Naive B cell (primary cell): ENCODE measurements around the gene CBFB. TPM values are rescaled to one million over a fixed set of nuclear protein-coding genes. Genes with fewer than 3 reads are reported as not detected.

ENCODE experiments used
- ATAC-seq, 2 donors: fragments of 150-1000 bp; cut with Tn5 transposase; 2 replicates each; pipeline ENCODE4 v1.10.0; 2021; ENCODE audit warnings: low read depth in 2 of 2, mild to moderate bottlenecking in 2 of 2, moderate library complexity in 2 of 2
- DNase-seq: peaks from one replicate; pipeline ENCODE4 v3.0.0; 2022
- H3K27ac Mint-ChIP-seq, 6 donors: one replicate each; pipeline ENCODE4 v1.8.0; 2020 to 2022; ENCODE audit warnings: mild to moderate bottlenecking in 6 of 6, mixed read lengths in 6 of 6, moderate library complexity in 5 of 6, inconsistent platforms in 2 of 6
- H3K27me3 Mint-ChIP-seq, 3 donors: one replicate each; pipeline ENCODE4 v1.8.0; 2021 to 2022; ENCODE audit warnings: mixed read lengths in 3 of 3, mild to moderate bottlenecking in 1 of 3
- H3K36me3 Mint-ChIP-seq, 2 donors: one replicate each; pipeline ENCODE4 v1.8.0; 2020 to 2022; ENCODE audit warnings: mixed read lengths in 2 of 2, inconsistent platforms in 1 of 2, mild to moderate bottlenecking in 1 of 2
- H3K4me1 Mint-ChIP-seq, 3 donors: one replicate each; pipeline ENCODE4 v1.8.0; 2020 to 2022; ENCODE audit warnings: mixed read lengths in 3 of 3, inconsistent platforms in 1 of 3, mild to moderate bottlenecking in 1 of 3, moderate library complexity in 1 of 3
- H3K4me3 Mint-ChIP-seq, 8 donors: one replicate each; pipeline ENCODE4 v1.8.0; 2020 to 2022; ENCODE audit warnings: mild to moderate bottlenecking in 8 of 8, mixed read lengths in 8 of 8, moderate library complexity in 8 of 8, inconsistent platforms in 2 of 8
- H3K9me3 Mint-ChIP-seq, 7 donors: one replicate each; pipeline ENCODE4 v1.8.0; 2020 to 2022; ENCODE audit warnings: mixed read lengths in 7 of 7, mild to moderate bottlenecking in 5 of 7, inconsistent platforms in 2 of 7, moderate library complexity in 1 of 7
- polyA plus RNA-seq, 6 donors: library from polyadenylated mRNA; unstranded; fragments of 300-500 nt; fragmentation: Illumina TruSeq; gene quantifications; one replicate each; pipeline ENCODE4 v1.2.3, GENCODE V29; 2021; ENCODE audit warnings: low read depth in 6 of 6

The CBFB gene
- polyA plus RNA-seq, 6 donors from 2014 or later: 51.8 to 94.4 (median 70.5) TPM

GRCh38 chr16:67146523-67147357 lies 117.8 kb downstream of the CBFB start:
- H3K27me3 Mint-ChIP-seq: peaks cover 10 to 32% (median 29%) of the 10 kb centered on the region in 3 donors
- H3K4me3 Mint-ChIP-seq: peak overlapping the region in 1 of 8 donors; percentile 70
- peaks cover 7 to 13% (median 9%) of the 10 kb centered on the region in 3 donors for H3K4me1 Mint-ChIP-seq
- no peaks in the 10 kb centered on the region for H3K9me3 Mint-ChIP-seq
- H3K36me3 Mint-ChIP-seq: peaks cover 40 to 57% of the 10 kb centered on the region in 2 donors
- peak overlapping the region in 2 of 6 donors; percentile 2 to 38 for H3K27ac Mint-ChIP-seq
- no peak for ATAC-seq
- DNase-seq: no peak

GRCh38 chr16:67147437-67148140 lies 118.6 kb downstream of the CBFB start:
- H3K27ac Mint-ChIP-seq: no peak overlapping the region
- ATAC-seq (no peak), DNase-seq (no peak)
- no peaks in the 10 kb centered on the region for H3K9me3 Mint-ChIP-seq
- H3K27me3 Mint-ChIP-seq: peaks cover 10 to 35% (median 29%) of the 10 kb centered on the region in 3 donors
- peaks cover 40 to 56% of the 10 kb centered on the region in 2 donors for H3K36me3 Mint-ChIP-seq
- no peak overlapping the region for H3K4me3 Mint-ChIP-seq
- H3K4me1 Mint-ChIP-seq: peaks cover 10 to 15% (median 11%) of the 10 kb centered on the region in 3 donors

- H3K36me3 Mint-ChIP-seq: peaks cover 37 to 50% of the 10 kb centered on the region in 2 donors
- peak overlapping the region in 1 of 8 donors; percentile 10 for H3K4me3 Mint-ChIP-seq
- no peak overlapping the region for H3K27ac Mint-ChIP-seq
These were observed 119.3 kb downstream of the CBFB start for GRCh38 chr16:67148221-67148620.

GRCh38 chr16:67148656-67149275 lies 119.8 kb downstream of the CBFB start:
- H3K36me3 Mint-ChIP-seq: peaks cover 37 to 45% of the 10 kb centered on the region in 2 donors
- no peaks in the 10 kb centered on the region for H3K9me3 Mint-ChIP-seq
- DNase-seq (no peak), ATAC-seq (no peak)
- H3K27me3 Mint-ChIP-seq: peaks cover 10 to 44% (median 29%) of the 10 kb centered on the region in 3 donors
- no peak overlapping the region for H3K27ac Mint-ChIP-seq
- H3K4me1 Mint-ChIP-seq: peaks cover 18 to 21% (median 20%) of the 10 kb centered on the region in 3 donors
- peak overlapping the region in 7 of 8 donors; percentile 10 to 50 (median 32) for H3K4me3 Mint-ChIP-seq

More at GRCh38 chr16:67148221-67148620, 119.3 kb downstream of the CBFB start:
- ATAC-seq (no peak), DNase-seq (no peak)
- peaks cover 10 to 42% (median 29%) of the 10 kb centered on the region in 3 donors for H3K27me3 Mint-ChIP-seq
- H3K9me3 Mint-ChIP-seq: no peaks in the 10 kb centered on the region
- peaks cover 16 to 18% (median 17%) of the 10 kb centered on the region in 3 donors for H3K4me1 Mint-ChIP-seq

- H3K4me1 Mint-ChIP-seq: peaks cover 18 to 27% (median 21%) of the 10 kb centered on the region in 3 donors
These were observed 120.5 kb downstream of the CBFB start for GRCh38 chr16:67149276-67150046.

GRCh38 chr16:67150047-67150832 lies 121.3 kb downstream of the CBFB start:
- H3K27ac Mint-ChIP-seq: no peak overlapping the region
- H3K36me3 Mint-ChIP-seq: peaks cover 28 to 34% of the 10 kb centered on the region in 2 donors
- H3K4me3 Mint-ChIP-seq: peak overlapping the region in 2 of 8 donors; percentile 60 to 74
- peak; percentile 50 to 56 for ATAC-seq
- H3K9me3 Mint-ChIP-seq: no peaks in the 10 kb centered on the region
- H3K27me3 Mint-ChIP-seq: peaks cover 10 to 47% (median 29%) of the 10 kb centered on the region in 3 donors
- DNase-seq: no peak
- H3K4me1 Mint-ChIP-seq: peaks cover 21 to 27% (median 23%) of the 10 kb centered on the region in 3 donors

More at GRCh38 chr16:67149276-67150046, 120.5 kb downstream of the CBFB start:
- no peaks in the 10 kb centered on the region for H3K9me3 Mint-ChIP-seq
- no peak overlapping the region for H3K27ac Mint-ChIP-seq
- H3K4me3 Mint-ChIP-seq: peak overlapping the region in 6 of 8 donors; percentile 10 to 50 (median 32)
- peaks cover 32 to 41% of the 10 kb centered on the region in 2 donors for H3K36me3 Mint-ChIP-seq
- ATAC-seq (no peak), DNase-seq (no peak)
- H3K27me3 Mint-ChIP-seq: peaks cover 10 to 44% (median 29%) of the 10 kb centered on the region in 3 donors

Other genes starting within 250 kb of the CBFB start
- not detected for gene TERB1, start 227.6 kb upstream of the CBFB start, polyA plus RNA-seq
- gene NAE1, start 198.2 kb upstream of the CBFB start, polyA plus RNA-seq: 10 to 100 TPM; 46.7 to 87.4 (median 54.6) TPM
- not detected for gene CA7, start 184.7 kb upstream of the CBFB start, polyA plus RNA-seq
- 1 to 10 TPM; 1.4 to 5.8 (median 1.8) TPM for gene PDP2, start 148.6 kb upstream of the CBFB start, polyA plus RNA-seq
- not detected for gene CDH16, start 110.3 kb upstream of the CBFB start, polyA plus RNA-seq
- under 1 TPM in 1 of 6 donors, not detected in 5; 0.43 TPM for gene RRAD, start 103.6 kb upstream of the CBFB start, polyA plus RNA-seq
- gene CIAO2B, start 94.7 kb upstream of the CBFB start, polyA plus RNA-seq: 100 to 1,000 TPM in 3 of 6 donors, 10 to 100 TPM in 3; 69.0 to 114 (median 100) TPM
- 10 to 100 TPM; 16.3 to 25.7 (median 21.0) TPM for gene CES2, start 93.6 kb upstream of the CBFB start, polyA plus RNA-seq
- gene CES3, start 67.9 kb upstream of the CBFB start, polyA plus RNA-seq: under 1 TPM in 1 of 6 donors, not detected in 5; 0.66 TPM
- 1 to 10 TPM in 4 of 6 donors, under 1 TPM in 2; 0.61 to 5.8 (median 1.4) TPM for gene CES4A, start 40.6 kb upstream of the CBFB start, polyA plus RNA-seq
- gene PHAF1, start 80.8 kb downstream of the CBFB start, polyA plus RNA-seq: 10 to 100 TPM in 2 of 6 donors, 1 to 10 TPM in 3, not detected in 1; 8.8 to 13.2 (median 10.0) TPM
- gene B3GNT9, start 121.8 kb downstream of the CBFB start, polyA plus RNA-seq: under 1 TPM in 4 of 6 donors, not detected in 2; 0.09 to 0.73 (median 0.36) TPM
- gene TRADD, start 130.8 kb downstream of the CBFB start, polyA plus RNA-seq: 10 to 100 TPM; 46.2 to 62.9 (median 54.4) TPM
- 1 to 10 TPM in 5 of 6 donors, not detected in 1; 1.0 to 2.0 (median 1.5) TPM for gene FBXL8, start 130.8 kb downstream of the CBFB start, polyA plus RNA-seq
- gene HSF4, start 135.6 kb downstream of the CBFB start, polyA plus RNA-seq: not detected
- under 1 TPM in 1 of 6 donors, not detected in 5; 0.27 TPM for gene NOL3, start 141.4 kb downstream of the CBFB start, polyA plus RNA-seq
- under 1 TPM in 4 of 6 donors, not detected in 2; 0.33 to 0.40 (median 0.40) TPM for gene MATCAP1, start 154.8 kb downstream of the CBFB start, polyA plus RNA-seq
- gene EXOC3L1, start 161.0 kb downstream of the CBFB start, polyA plus RNA-seq: under 1 TPM in 3 of 6 donors, not detected in 3; 0.12 to 0.19 (median 0.15) TPM
- gene E2F4, start 163.0 kb downstream of the CBFB start, polyA plus RNA-seq: 10 to 100 TPM; 54.0 to 75.9 (median 61.7) TPM
- gene ELMO3, start 170.0 kb downstream of the CBFB start, polyA plus RNA-seq: under 1 TPM in 5 of 6 donors, not detected in 1; 0.14 to 0.48 (median 0.39) TPM
- gene TMEM208, start 198.0 kb downstream of the CBFB start, polyA plus RNA-seq: 10 to 100 TPM; 44.9 to 66.7 (median 55.0) TPM
- 1 to 10 TPM; 1.4 to 4.8 (median 2.3) TPM for gene FHOD1, start 218.3 kb downstream of the CBFB start, polyA plus RNA-seq
- under 1 TPM in 4 of 6 donors, not detected in 2; 0.08 to 0.14 (median 0.10) TPM for gene SLC9A5, start 219.8 kb downstream of the CBFB start, polyA plus RNA-seq